Retinal pigment epithelial cell (primary cell): ENCODE results near the gene HIPK3.
"Not testable (repeated sequence)": the region's sequence is repeated elsewhere in the genome, so short reads cannot be mapped to it uniquely, and the experiment has no call there.

ENCODE experiments used
- DNase-seq: peaks from one replicate; pipeline ENCODE4 v3.0.0-alpha.2; 2010; ENCODE audit warnings: low read depth
- H3K4me3 ChIP-seq: 2 replicates; pipeline ENCODE4 v1.5.1; 2011; ENCODE audit warnings: mild to moderate bottlenecking, low read length, control low read depth, moderate library complexity
- CTCF ChIP-seq: conservative IDR thresholded peaks from 2 replicates; pipeline ENCODE4 v1.5.1; 2011; ENCODE audit warnings: low read depth, low read length, control low read depth, inconsistent platforms

HIPK3 gene

GRCh38 chr11:33222052-33222750, 35.0 kb upstream of the HIPK3 start:
- no peak overlapping the region for H3K4me3 ChIP-seq
- TF ChIP-seq CTCF = no peak
- no peak for DNase-seq

- TF ChIP-seq CTCF = no peak
- DNase-seq = no peak
- no peak overlapping the region for H3K4me3 ChIP-seq
These were observed 31.8 kb upstream of the HIPK3 start for GRCh38 chr11:33225371-33225770.

- no peak overlapping the region for H3K4me3 ChIP-seq
- TF ChIP-seq CTCF = no peak
- no peak for DNase-seq
These were observed 29.5 kb upstream of the HIPK3 start for GRCh38 chr11:33227578-33228261.

GRCh38 chr11:33234397-33235190, 22.6 kb upstream of the HIPK3 start:
- H3K4me3 ChIP-seq = no peak overlapping the region
- no peak for DNase-seq
- no peak for TF ChIP-seq CTCF

GRCh38 chr11:33237039-33237597, 20.1 kb upstream of the HIPK3 start:
- H3K4me3 ChIP-seq = no peak overlapping the region
- DNase-seq = no peak
- no peak for TF ChIP-seq CTCF

GRCh38 chr11:33242575-33242974, 14.6 kb upstream of the HIPK3 start:
- no peak overlapping the region for H3K4me3 ChIP-seq
- DNase-seq = no peak
- no peak for TF ChIP-seq CTCF

GRCh38 chr11:33243654-33244053, 13.5 kb upstream of the HIPK3 start:
- H3K4me3 ChIP-seq = not testable (repeated sequence)

More at GRCh38 chr11:33243654-33244053, 13.5 kb upstream of the HIPK3 start:
- DNase-seq = not testable (repeated sequence)
